LNCAP (cell line): ENCODE measurements around the gene CMTM7.

ENCODE experiments used
- CTCF ChIP-seq: fragments of 450-650 bp; IDR thresholded peaks from 2 replicates; pipeline ENCODE4 v1.5.1; 2017; ENCODE audit warnings: mild to moderate bottlenecking

Gene CMTM7

GRCh38 chr3:32502118-32502945 is 110.7 kb downstream of the CMTM7 start, which contains the start of gene CMTM6:
TSS of gene CMTM6 (minus strand) at chr3:32502852. CDS start at chr3:32502745, 107 bp downstream.
- no peak for TF ChIP-seq CTCF

GRCh38 chr3:32502946-32503286 is 111.3 kb downstream of the CMTM7 start:
- no peak for TF ChIP-seq CTCF
